Right hindlimb (tissue), 1 donor: ENCODE measurements around the gene ZNF614.
A peak's percentile ranks its signal among the peaks of the same experiment; 100 is the strongest.
"Not testable (repeated sequence)": the region's sequence is repeated elsewhere in the genome, so short reads cannot be mapped to it uniquely, and the experiment has no call there.

Experiments used
- DNase-seq: peaks from one replicate; pipeline ENCODE4 v3.0.0-alpha.2; 2018

Gene ZNF614

GRCh38 chr19:51986309-51987291 is 41.6 kb downstream of the ZNF614 start, which contains the start of gene ZNF350:
TSS of gene ZNF350 (minus strand) at chr19:51986840. CDS start at chr19:51974360, 12,480 bp downstream.
- DNase-seq, result peak; percentile 96

- no peak for DNase-seq
Observed at GRCh38 chr19:51983361-51983760, 44.8 kb downstream of the ZNF614 start.

- not testable (repeated sequence) for DNase-seq
Observed at GRCh38 chr19:51980926-51981325, 47.3 kb downstream of the ZNF614 start.

- no peak for DNase-seq
Observed at GRCh38 chr19:51980116-51980736, 48.0 kb downstream of the ZNF614 start.

- no peak for DNase-seq
Observed at GRCh38 chr19:51978882-51979281, 49.3 kb downstream of the ZNF614 start.

GRCh38 chr19:51977346-51977745 is 50.8 kb downstream of the ZNF614 start:
- no peak for DNase-seq

GRCh38 chr19:51976852-51977251 is 51.3 kb downstream of the ZNF614 start:
- no peak for DNase-seq

- not testable (repeated sequence) for DNase-seq
Observed at GRCh38 chr19:51975787-51976186, 52.4 kb downstream of the ZNF614 start.

- no peak for DNase-seq
Observed at GRCh38 chr19:51971624-51972023, 56.6 kb downstream of the ZNF614 start.

- DNase-seq, result no peak
Observed at GRCh38 chr19:51970718-51971117, 57.5 kb downstream of the ZNF614 start.

GRCh38 chr19:51965583-51965982 is 62.6 kb downstream of the ZNF614 start:
- no peak for DNase-seq
